Fibroblast of skin of right quadriceps (primary cell): ENCODE results near the gene CS.

Experiments used
- DNase-seq: peaks from one replicate; pipeline ENCODE4 v3.0.0-alpha.2; 2013

CS gene

DNA sequence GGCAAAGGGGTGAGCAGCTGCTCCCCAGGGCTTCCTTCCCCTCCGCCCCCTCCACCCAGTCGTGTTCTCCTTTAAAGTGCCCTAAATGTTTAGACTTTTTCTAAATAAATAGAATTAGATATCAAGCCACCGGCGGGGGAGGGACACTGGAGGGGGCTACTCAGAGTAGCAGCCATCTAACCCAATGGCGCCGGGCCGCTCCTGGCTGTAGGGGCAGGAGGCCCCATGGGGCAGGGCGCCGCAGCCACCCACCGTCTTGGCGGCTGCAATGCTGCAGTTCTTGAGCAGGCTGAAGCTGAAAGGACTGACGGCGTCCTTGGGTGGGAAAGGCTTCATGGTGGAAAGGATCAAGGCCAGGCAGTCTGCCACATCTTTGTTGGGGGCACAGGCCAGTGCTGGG is 57.1 kb downstream of the CS start:
- no peak for DNase-seq

DNA sequence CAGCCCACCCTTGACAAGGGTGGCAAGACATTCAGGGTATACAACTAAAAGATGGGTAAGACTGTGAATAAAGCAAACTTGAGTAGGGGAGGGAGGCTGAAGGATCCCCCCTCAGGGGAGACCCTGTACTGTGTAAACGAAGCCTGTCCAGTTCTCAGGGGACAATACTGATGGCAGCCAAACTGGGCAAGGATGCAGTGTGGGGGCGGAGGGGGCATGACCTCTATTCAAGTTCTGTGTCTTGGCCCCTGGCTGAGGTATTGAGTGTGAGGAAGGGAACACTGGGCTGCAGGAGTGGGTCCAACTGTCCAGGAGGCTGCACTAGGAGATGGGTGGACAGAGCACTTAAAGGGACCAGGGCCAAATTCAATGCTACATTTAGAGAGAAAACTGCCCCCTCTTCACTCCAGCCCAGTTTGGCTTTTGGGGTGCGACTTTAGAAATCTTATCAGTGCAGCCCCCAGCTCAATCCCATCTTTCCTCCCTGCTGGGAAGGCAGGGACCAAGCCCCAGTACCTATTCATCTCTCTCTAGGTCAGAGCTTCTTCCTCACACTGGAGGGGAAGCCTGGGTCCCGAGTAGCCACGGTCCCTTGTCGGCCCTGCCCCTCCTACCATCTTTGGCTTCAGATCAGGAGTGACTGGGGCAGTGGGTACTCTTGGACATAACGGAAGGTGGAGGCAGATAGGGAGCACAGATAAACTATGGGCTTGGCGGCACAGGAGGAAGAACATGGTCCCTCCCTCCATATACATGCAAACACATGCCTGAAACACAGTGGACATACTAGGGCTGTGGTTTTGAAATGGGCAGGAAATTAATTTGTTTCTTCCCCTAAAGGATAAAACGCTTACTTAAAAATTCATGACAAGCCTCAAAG is 58.5 kb downstream of the CS start:
- DNase-seq: no peak

DNA sequence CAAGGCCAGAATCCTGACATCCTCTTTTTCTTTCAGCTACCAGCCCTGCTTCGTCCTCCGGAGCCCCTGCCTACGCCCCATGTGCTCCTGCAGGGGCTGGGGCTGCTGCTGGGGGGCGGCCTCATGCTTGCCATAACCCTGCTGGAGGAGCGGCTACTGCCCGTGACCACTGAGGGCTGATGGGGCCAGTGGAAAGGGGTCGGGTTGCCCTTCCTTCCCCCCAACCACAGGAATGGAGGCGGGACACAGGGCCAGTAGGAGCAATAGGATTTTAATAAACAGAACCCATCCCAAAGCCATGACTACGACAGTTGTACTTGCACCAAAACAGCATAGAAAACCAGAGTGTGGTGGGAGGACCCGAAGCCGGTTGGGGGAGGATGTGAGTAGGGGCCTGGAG is 62.6 kb downstream of the CS start:
- no peak for DNase-seq

DNA sequence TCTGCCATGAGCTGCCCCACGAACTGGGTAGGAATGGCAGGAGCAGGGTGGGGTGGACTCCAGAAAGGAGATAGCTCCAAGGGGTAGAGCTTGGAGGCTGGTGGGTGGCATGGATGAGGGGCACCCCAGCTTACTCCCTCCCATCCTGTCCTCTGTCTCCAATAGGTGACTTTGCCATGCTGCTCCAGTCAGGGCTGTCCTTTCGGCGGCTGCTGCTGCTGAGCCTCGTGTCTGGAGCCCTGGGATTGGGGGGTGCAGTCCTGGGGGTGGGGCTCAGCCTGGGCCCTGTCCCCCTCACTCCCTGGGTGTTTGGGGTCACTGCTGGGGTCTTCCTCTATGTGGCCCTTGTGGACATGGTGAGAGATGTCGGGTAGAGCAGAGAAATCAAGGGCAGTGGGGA is 63.1 kb downstream of the CS start:
- DNase-seq: no peak

DNA sequence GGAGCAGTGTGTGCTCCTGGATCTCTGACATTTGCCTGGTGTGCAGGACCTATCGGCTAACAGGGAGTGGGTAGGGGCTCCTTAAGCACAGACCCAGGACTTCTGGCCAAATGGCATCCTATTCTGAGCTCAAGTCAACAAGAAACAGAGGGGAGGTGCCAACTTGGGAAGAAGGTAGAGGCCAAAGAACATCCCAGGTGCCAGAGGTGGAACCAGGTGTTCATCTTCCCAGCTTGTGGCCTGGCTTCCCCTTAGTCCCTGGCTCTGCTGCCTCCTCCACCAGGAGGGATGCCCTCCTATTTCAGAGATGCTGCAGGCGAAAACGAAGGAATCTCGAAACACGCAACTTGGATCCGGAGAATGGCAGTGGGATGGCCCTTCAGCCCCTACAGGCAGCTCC is 64.0 kb downstream of the CS start:
- DNase-seq: no peak

DNA sequence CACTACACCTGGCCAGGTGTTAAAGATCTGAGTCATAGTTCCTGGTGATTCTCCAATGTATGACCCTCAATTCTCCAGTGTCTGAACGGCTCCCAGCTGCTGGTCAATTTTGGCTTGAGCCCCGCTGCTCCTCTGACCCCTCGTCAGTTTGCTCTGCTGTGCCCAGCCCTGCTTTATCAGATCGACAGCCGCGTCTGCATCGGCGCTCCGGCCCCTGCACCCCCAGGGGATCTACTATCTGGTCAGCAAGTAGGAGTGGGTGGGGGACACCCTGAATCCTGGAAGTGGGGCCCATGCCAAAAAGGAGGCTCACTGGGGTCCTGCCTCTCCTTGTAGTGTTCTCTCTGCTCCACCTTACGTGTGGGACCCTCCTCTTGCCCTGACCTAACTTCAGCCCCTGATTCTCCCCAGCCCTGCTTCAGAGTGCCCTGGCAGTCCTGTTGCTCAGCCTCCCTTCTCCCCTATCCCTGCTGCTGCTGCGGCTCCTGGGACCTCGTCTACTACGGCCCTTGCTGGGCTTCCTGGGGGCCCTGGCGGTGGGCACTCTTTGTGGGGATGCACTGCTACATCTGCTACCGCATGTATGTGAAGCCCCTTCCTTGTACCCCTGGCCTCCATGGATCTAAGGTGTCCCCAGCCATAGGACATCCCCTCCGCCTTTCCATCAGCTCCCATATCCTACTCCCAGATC is 65.2 kb downstream of the CS start:
- DNase-seq: no peak

DNA sequence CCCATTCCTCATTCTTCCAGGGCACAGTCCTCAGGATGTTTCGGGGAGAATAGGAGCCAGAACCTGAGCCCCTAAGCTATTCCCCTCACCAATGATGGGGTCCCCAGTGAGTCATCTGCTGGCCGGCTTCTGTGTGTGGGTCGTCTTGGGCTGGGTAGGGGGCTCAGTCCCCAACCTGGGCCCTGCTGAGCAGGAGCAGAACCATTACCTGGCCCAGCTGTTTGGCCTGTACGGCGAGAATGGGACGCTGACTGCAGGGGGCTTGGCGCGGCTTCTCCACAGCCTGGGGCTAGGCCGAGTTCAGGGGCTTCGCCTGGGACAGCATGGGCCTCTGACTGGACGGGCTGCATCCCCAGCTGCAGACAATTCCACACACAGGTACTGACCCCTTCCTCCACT is 68.9 kb downstream of the CS start:
- no peak for DNase-seq

DNA sequence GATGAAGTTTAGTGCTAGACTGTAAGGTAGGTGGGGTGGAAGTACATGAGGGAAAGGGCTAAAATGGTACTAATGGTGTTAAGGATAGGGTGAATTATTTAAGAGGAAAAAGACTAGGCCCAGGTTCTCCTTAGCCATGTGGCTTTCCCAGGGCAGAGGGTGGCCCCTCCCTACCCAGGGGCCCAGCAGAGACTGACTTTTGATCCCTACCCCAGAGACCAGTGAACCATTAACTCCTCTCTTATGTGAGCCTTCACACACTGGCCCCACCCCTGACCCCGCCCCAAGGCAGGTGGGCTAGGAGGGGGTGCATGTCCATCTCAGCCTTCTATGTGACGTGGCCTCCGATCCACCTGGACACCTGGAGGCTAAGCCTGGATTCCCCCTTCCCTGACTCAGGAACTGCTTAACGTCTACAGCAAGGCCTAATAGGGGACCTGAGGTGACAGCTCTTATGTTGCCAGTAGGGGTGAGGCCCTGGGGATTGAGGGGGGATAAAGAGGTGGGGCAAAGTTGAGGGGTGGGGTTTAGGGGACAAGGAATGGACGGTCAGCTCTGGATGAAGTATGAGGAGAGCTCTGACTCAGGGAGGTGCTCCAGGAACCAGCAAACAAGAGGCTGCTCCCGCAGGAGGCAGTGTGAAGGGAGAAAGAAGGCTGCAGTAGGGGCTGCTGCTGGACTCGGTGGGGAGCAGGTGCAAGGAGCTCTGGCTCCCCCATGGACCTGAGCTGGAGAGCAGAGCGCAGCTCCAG is 69.5 kb downstream of the CS start:
- no peak for DNase-seq

DNA sequence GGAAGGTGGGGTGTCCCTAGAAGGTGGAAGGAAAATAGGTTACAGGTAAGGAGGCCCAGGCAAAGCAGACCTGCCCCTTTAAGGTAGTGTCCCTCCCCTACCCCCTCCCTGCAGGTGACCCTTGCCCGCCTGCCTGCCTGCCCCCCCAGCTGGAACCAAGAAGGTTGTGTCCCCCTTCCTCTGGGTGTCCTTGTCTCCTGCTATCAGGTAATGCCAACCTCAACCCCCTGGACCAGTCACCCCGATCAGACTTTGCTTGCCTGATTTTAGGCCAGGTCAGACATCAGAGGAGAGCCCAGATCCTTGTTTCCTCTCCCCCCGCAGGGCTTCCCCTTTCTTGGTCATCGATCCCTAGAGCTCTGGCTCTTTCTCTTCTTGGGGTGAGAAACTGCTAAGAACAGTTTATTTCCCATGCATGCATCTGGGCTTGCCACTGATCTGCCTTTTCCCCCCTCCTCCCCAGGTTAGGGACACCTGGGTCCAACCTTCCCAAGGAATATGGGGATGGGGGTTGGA is 70.2 kb downstream of the CS start, which contains the start of gene SLC39A5:
SLC39A5 (plus strand) TSS at position 136 of the 516 bp plus-strand sequence. CDS start 1,224 bp downstream, outside the sequence.
- DNase-seq: no peak

DNA sequence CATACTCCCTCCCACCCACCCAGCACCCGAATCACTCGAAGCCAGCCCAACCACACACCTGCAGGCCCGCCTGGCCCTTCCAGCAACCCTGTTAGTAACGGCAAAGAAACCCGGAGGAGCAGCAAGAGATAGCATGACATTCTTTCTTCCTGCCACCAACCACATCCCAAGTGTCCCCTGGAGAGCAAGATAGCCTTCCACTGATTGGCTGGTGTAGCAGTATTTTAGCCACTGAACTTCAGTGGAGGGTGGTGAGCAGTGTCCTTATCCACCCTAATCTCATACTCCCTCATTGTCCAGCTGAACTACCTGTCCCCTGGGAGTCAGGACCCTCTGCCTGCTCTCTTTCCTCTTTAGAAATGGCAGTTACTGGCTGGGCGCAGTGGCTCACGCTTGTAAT is 71.0 kb downstream of the CS start:
- DNase-seq: no peak

DNA sequence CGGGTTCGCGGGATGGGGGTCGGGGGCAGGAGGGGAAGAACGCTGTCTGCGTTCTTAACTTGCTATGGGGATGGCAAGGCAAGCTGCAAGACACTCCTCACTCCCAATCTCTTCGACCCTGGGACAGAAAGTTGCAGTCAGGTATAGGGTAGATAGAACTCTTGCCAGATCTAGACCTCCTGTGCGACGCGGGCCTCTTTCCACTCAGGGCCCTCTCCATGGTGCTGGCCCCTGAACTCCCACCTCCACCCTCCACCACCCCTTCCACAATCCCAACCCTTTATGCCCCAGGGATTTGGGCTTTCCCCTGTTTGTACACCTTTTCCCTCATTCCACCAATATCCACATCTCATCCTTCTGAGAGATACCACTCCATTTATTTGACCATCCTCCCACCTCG is 75.2 kb downstream of the CS start:
- no peak for DNase-seq

DNA sequence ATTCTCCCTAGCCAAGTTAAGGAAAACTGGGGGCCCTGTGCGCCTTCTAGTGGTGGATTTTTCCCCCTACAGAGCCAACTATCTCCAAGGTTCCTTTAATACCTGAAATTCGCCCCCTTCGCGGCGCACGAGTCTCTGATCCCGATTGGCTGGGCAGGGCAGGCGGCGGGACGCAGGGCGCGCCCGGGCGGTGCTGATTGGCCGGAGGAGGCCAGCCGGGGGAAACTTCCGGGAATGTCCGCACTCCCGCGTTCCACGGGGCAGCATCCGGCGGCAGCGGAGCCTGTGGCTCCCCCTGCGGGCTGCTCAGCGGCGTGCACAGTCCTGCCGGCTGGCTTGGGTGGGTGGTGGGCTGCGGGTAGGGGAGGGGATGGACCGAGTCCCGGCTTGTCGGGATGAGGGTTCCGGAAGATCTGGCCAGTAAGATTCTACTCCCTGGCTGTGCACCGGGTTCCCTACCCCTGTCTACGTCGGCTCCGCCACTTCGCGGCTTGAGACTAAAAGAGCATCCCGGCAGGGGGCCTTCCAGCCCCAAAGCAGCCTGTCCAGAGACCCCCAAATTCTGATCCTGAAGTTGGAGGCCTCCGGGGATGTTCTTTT is 75.9 kb downstream of the CS start, which contains the start of gene NABP2:
NABP2 (plus strand) TSS at position 241 of the 600 bp plus-strand sequence. CDS start 515 bp downstream, outside the sequence.
- peak; percentile 99 for DNase-seq

DNA sequence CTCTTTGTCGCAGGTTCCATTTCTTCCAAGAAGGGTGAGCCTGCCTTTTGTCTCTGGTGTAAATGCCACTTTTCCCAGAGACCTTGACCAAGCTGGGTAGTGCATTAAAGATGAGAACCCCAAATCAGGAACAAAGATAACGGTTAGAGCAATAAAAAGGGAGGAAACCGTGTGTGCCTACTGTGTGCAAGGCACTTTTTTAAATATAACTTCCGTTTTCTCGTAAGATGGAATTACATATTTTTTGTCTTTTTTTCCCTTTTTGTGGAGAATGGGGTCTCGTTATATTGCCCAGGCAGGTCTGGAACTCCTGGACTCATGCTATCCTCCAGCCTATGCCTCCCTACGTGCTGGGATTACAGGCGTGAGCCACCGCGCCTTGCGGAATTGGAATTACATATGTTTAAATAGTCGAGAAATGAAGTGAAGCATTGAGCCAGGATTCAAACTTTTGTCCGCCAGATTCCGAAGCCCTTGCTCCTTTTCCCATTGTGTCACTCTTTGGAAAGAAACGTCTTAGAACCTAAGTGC is 76.5 kb downstream of the CS start:
- DNase-seq: no peak

DNA sequence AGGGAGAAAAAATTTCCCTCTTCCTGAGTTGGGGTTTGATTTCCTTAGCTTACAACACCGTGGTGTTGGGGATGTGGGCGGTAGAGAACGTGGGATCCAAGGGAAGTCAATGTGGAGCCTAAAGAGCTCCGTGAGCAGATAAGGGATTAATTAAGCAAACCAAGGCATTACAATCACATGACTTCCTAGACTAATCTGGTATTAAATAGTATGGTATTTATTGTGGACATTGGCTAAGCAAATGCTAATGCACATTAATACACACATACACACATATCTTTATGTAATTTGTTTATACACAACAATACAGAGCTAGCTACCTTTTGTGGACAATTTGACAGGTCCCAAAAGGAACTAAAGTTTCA is 77.6 kb downstream of the CS start:
- no peak for DNase-seq

DNA sequence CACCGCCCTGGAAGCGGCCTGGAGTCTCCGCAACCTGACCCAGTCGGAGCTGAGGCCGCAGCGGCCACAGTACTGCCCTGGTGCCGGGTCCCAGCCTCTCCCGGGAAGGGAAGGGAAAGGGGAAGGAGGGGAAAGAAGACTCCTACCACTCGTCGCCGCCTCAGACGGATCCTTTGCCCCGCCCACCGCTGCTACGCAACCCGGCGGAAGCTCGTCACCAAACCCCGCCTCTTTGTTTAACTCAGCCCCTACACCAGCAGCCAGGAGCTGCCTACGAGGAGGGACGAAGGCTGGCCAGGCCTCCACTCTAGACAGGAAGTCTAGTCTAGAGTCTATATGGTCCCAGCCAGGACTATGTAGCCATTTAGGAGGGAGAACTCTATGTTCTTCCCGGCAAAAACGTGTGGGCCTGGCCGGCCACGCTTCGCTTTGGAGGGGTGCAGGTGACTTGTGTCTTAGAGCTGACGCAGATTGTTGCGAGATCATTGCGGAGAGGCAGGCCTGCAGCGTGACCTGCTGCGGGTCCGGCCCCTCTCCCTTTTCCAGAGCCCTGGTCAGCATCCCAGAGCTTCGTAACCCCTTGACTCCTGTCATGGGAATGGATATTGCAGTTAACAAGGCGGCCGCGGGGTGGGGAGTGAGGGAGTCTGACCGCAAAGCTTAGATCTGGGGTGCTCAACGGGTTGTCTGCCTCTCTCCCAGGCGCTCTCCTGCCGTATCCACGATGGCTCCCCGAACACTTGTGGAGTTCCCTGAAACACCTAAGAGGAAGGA is 78.2 kb downstream of the CS start, which contains the start of gene RNF41:
RNF41 (minus strand) TSS at position 166 of the 774 bp plus-strand sequence. CDS start 7,875 bp downstream, outside the sequence.
- DNase-seq: peak; percentile 97
